Right lobe of liver (tissue), 6 donors: Measurements from ENCODE around the gene MMP15. TPM values are rescaled to one million over a fixed set of nuclear protein-coding genes. Genes with fewer than 3 reads are reported as not detected.

Experiments used
- ATAC-seq, 4 donors: fragments of 200-7000 bp; cut with Tn5 transposase; one replicate each; pipeline ENCODE4 v1.9.1; 2020; ENCODE audit warnings: mild to moderate bottlenecking in 4 of 4, moderate library complexity in 4 of 4
- DNase-seq, 3 donors: peaks; one replicate each; pipeline ENCODE4 v3.0.0-alpha.2; 2020
- H3K27ac ChIP-seq, 3 donors: fragments of 200-600 bp; one replicate each; pipeline ENCODE4 v1.8.0; 2022
- H3K27me3 ChIP-seq, 2 donors: fragments of 200-600 bp; one replicate each; pipeline ENCODE4 v1.8.0; 2022
- H3K36me3 ChIP-seq, 4 donors: fragments of 200-600 bp; sonication (generic) in 1 of 4; one replicate each; pipeline versions ENCODE4 v1.5.1 to v1.8.0; 2017 to 2022; ENCODE audit warnings: control low read depth in 1 of 4
- H3K4me1 ChIP-seq, 4 donors: fragments of 200-600 bp; sonication (generic) in 1 of 4; one replicate each; pipeline versions ENCODE4 v1.5.1 to v1.8.0; 2017 to 2022; ENCODE audit warnings: control low read depth in 1 of 4
- H3K4me3 ChIP-seq, 3 donors: fragments of 200-600 bp; one replicate each; pipeline ENCODE4 v1.8.0; 2022
- H3K9me3 ChIP-seq, 4 donors: fragments of 200-600 bp; sonication (generic) in 1 of 4; one replicate each; pipeline versions ENCODE4 v1.5.1 to v1.8.0; 2017 to 2022; ENCODE audit warnings: control low read depth in 1 of 4
- CTCF ChIP-seq, 4 donors: fragments of 200-600 bp in 3 of 4; fragments of 450-650 bp in 1 of 4; IDR thresholded peaks; one replicate each; pipeline versions ENCODE4 v1.5.1 to v1.8.0; 2016 to 2022; ENCODE audit warnings: antibody characterized with exemption in 4 of 4, mild to moderate bottlenecking in 2 of 4
- POLR2A ChIP-seq: fragments of 450-650 bp; IDR thresholded peaks from one replicate; pipeline ENCODE4 v1.6.1; 2017; ENCODE audit warnings: antibody characterized with exemption, mild to moderate bottlenecking
- WGBS: methylation state at CpG from one replicate; pipeline ENCODE4 v1.1.6; 2018; ENCODE audit warnings: low coverage, low lambda C conversion rate; ENCODE audit not compliant: insufficient coverage; ENCODE audit errors: missing lambda C conversion rate; 5-methylcytosine and 5-hydroxymethylcytosine counted together
- intact Hi-C, 2 donors: fragments of 100-400 bp; cut with DNase I; formaldehyde crosslinking; loops; one replicate each; pipeline versions ENCODE4 v1.11.2 to v1.14.1; 2022
- total RNA-seq, 6 experiments: library from RNA; depleted of rRNA in 2 of 6; stranded (reverse); fragments of >200 nt in 2 of 6; fragmentation: NEBNext Ultra II Directional in 3 of 6; extraction: Animal tissue kit (Norgen Biotek cat#: 25700) in 3 of 6; gene quantifications; one replicate each; pipeline versions ENCODE4 v1.1.0 to v1.2.4, GENCODE V29; 2016 to 2023
- donor health status: DM: no; HTN: yes; CAD: no.
- donor health status: DM: no; HTN: no; CAD: no.
- donor health status: DM: no; HTN: no; CAD: no.
- donor health status: DM: no; HTN: yes; CAD: no.
- donor health status: DM: no; HTN: yes; CAD: no.

Gene MMP15
- total RNA-seq, 6 experiments from 2014 or later, result 22.3 to 76.0 (median 35.2) TPM

- Histone ChIP-seq H3K4me1 (no peaks in the 10 kb centered on the region), H3K9me3 (no peaks in the 10 kb centered on the region), H3K27ac (no peak overlapping the region), H3K27me3 (no peaks in the 10 kb centered on the region), H3K4me3 (no peak overlapping the region), H3K36me3 (peaks cover 0 to 5% (median 0%) of the 10 kb centered on the region in 4 donors)
- no peak for ATAC-seq
- intact Hi-C loops, result no loop called here
- peak in 1 of 3 donors; percentile 27 for DNase-seq
- 58% methylated on average over 3 of the region's 11 CpGs for whole genome bisulfite sequencing
- no peak for TF ChIP-seq POLR2A
- no peak for TF ChIP-seq CTCF (IDR thresholded peaks at IDR 0.05)
Measured at GRCh38 chr16:57991551-57992059, 33.9 kb upstream of the MMP15 start.

GRCh38 chr16:57992084-57992483 is 33.5 kb upstream of the MMP15 start:
- no CpG with 5 or more reads among the region's 6 CpGs for WGBS
- intact Hi-C loops, result no loop called here
- peak in 1 of 3 donors; percentile 4 for DNase-seq
- Histone ChIP-seq H3K27ac (no peak overlapping the region), H3K4me3 (no peak overlapping the region), H3K36me3 (peaks cover 0 to 9% (median 0%) of the 10 kb centered on the region in 4 donors), H3K27me3 (no peaks in the 10 kb centered on the region), H3K9me3 (no peaks in the 10 kb centered on the region), H3K4me1 (no peaks in the 10 kb centered on the region)
- ATAC-seq, result no peak
- TF ChIP-seq POLR2A, result no peak
- no peak for TF ChIP-seq CTCF (IDR thresholded peaks at IDR 0.05)

GRCh38 chr16:57993438-57993837 is 32.1 kb upstream of the MMP15 start:
- no peaks in the 10 kb centered on the region for H3K27me3 ChIP-seq
- no peaks in the 10 kb centered on the region for H3K9me3 ChIP-seq
- WGBS, result 20% methylated on average over 1 of the region's 8 CpGs
- ATAC-seq (no peak), DNase-seq (peak in 1 of 3 donors; percentile 48)
- no peak overlapping the region for H3K4me3 ChIP-seq
- intact Hi-C loops, result no loop called here
- H3K36me3 ChIP-seq, result peaks cover 0 to 17% (median 0%) of the 10 kb centered on the region in 4 donors
- H3K27ac ChIP-seq, result no peak overlapping the region
- H3K4me1 ChIP-seq, result no peaks in the 10 kb centered on the region
- no peak for TF ChIP-seq CTCF (IDR thresholded peaks at IDR 0.05)
- no peak for TF ChIP-seq POLR2A

GRCh38 chr16:57993897-57994296 is 31.7 kb upstream of the MMP15 start:
- Histone ChIP-seq H3K4me1 (no peaks in the 10 kb centered on the region), H3K27ac (no peak overlapping the region), H3K9me3 (no peaks in the 10 kb centered on the region), H3K4me3 (no peak overlapping the region), H3K27me3 (no peaks in the 10 kb centered on the region), H3K36me3 (peaks cover 0 to 17% (median 0%) of the 10 kb centered on the region in 4 donors)
- DNase-seq (peak in 1 of 3 donors; percentile 46), ATAC-seq (no peak)
- no CpG with 5 or more reads among the region's 5 CpGs for WGBS
- intact Hi-C loops, result no loop called here
- TF ChIP-seq POLR2A, result no peak
- no peak for TF ChIP-seq CTCF (IDR thresholded peaks at IDR 0.05)

- DNase-seq, result peak in 1 of 3 donors; percentile 37
- no peak for ATAC-seq
- Histone ChIP-seq H3K4me1 (peaks cover 0 to 3% (median 0%) of the 10 kb centered on the region in 4 donors), H3K27ac (no peak overlapping the region), H3K27me3 (no peaks in the 10 kb centered on the region), H3K9me3 (no peaks in the 10 kb centered on the region), H3K36me3 (peaks cover 0 to 17% (median 0%) of the 10 kb centered on the region in 4 donors), H3K4me3 (no peak overlapping the region)
- intact Hi-C loops, result no loop called here
- 100% methylated on average over 2 of the region's 4 CpGs for WGBS
- TF ChIP-seq CTCF (IDR thresholded peaks at IDR 0.05) (no peak), POLR2A (no peak)
Measured at GRCh38 chr16:57994361-57994760, 31.2 kb upstream of the MMP15 start.
